K562 (cell line): ENCODE data around the gene SH3D19. TPM values are rescaled to one million over a fixed set of nuclear protein-coding genes. Genes with fewer than 3 reads are reported as not detected.

Experiments
- ATAC-seq: fragments of 200-7000 bp; cut with Tn5 transposase; 3 replicates; pipeline ENCODE4 v1.9.1; 2020; ENCODE audit warnings: moderate library complexity
- BruUV-seq: library from RNA; stranded (reverse); fragments of 400-500 nt; replicated peaks from 2 replicates; lab custom pipeline; 2021; lab: Mats Ljungman, UMichigan
- CTCF ChIA-PET: fragments of 300-600 bp; formaldehyde crosslinking; extraction: SDS; loops from one replicate; lab custom pipeline; 2021; ENCODE audit warnings: low intra/inter-chr PET ratio; lab: Yijun Ruan, JAX
- POLR2A ChIA-PET: fragments of 300-600, 350-650 bp; sonication (Branson Sonifier 250); formaldehyde crosslinking; extraction: SDS; loops from one replicate; lab custom pipeline; 2021; ENCODE audit warnings: antibody characterized with exemption, inconsistent platforms; lab: Yijun Ruan, JAX
- DNase-seq, 4 experiments: peaks; one replicate each; pipeline versions ENCODE4 v3.0.0 to v3.0.0-alpha.2; 2011 to 2018; ENCODE audit warnings: low spot score in 3 of 4, mixed read lengths in 3 of 4; ENCODE audit errors: extremely low read depth in 1 of 4
- FAIRE-seq: peaks from 2 replicates; lab custom pipeline; 2011; peaks lifted over from hg19 to GRCh38; lab: Jason Lieb, UNC
- H2AFZ ChIP-seq: 2 replicates; pipeline ENCODE4 v1.6.0; 2011; ENCODE audit warnings: low read depth, low read length, control low read depth, inconsistent platforms
- H3K27ac ChIP-seq: fragments of 200-600 bp; 3 replicates; pipeline ENCODE4 v1.8.0; 2011; ENCODE audit warnings: low read depth, mild to moderate bottlenecking, control low read depth, inconsistent platforms, low read length, moderate library complexity, mixed read lengths; ENCODE audit errors: extremely low read depth
- H3K27me3 ChIP-seq, 2 experiments: fragments of 300-600 bp in 1 of 2; 2 replicates in 1 of 2; 3 replicates in 1 of 2; pipeline versions ENCODE4 v1.6.0 to v1.8.0; 2011; ENCODE audit warnings: inconsistent platforms in 2 of 2, low read length in 2 of 2, mild to moderate bottlenecking in 1 of 2, mixed read lengths in 1 of 2, moderate library complexity in 1 of 2; ENCODE audit not compliant: control insufficient read depth in 2 of 2, insufficient read depth in 2 of 2
- H3K36me3 ChIP-seq: fragments of 300-600 bp; 3 replicates; pipeline ENCODE4 v1.8.0; 2011; ENCODE audit warnings: mild to moderate bottlenecking, low read length, inconsistent platforms; ENCODE audit not compliant: control insufficient read depth, insufficient read depth
- H3K4me1 ChIP-seq, 2 experiments: fragments of 200-600 bp in 1 of 2; replicated peaks in 1 of 2; 2 replicates in 1 of 2; 3 replicates in 1 of 2; pipeline versions ENCODE4 v1.5.1 to v1.8.0; 2011; ENCODE audit warnings: inconsistent platforms in 2 of 2, low read length in 2 of 2, mild to moderate bottlenecking in 1 of 2, mixed read lengths in 1 of 2, moderate library complexity in 1 of 2; ENCODE audit not compliant: control insufficient read depth in 2 of 2, insufficient read depth in 2 of 2
- H3K4me2 ChIP-seq: 2 replicates; pipeline ENCODE4 v1.6.1; 2011; ENCODE audit warnings: low read length, control low read depth, inconsistent platforms, mixed read lengths; ENCODE audit not compliant: insufficient read depth
- H3K4me3 ChIP-seq: fragments of 200-600 bp; sonication (generic), shearing (Covaris generic); 2 replicates; pipeline ENCODE4 v1.5.1; 2016; ENCODE audit warnings: control low read depth, inconsistent platforms
- H3K79me2 ChIP-seq: fragments of 200-600 bp; 3 replicates; pipeline ENCODE4 v1.8.0; 2011; ENCODE audit warnings: low read length, inconsistent platforms; ENCODE audit not compliant: control insufficient read depth, insufficient read depth
- H3K9ac ChIP-seq, 2 experiments: 2 replicates each; pipeline versions ENCODE4 v1.6.0 to v1.6.1; 2011; ENCODE audit warnings: low read depth in 2 of 2, low read length in 2 of 2, control low read depth in 1 of 2, inconsistent platforms in 1 of 2, mild to moderate bottlenecking in 1 of 2, mixed read lengths in 1 of 2; ENCODE audit not compliant: insufficient read depth in 1 of 2
- H3K9me1 ChIP-seq: one replicate; pipeline ENCODE4 v1.6.0; 2011; ENCODE audit warnings: inconsistent platforms, mild to moderate bottlenecking, low read length, moderate library complexity; ENCODE audit not compliant: control insufficient read depth, insufficient read depth
- H3K9me3 ChIP-seq: replicated peaks from 2 replicates; pipeline ENCODE4 v1.5.1; 2011; ENCODE audit warnings: low read depth, low read length, inconsistent platforms; ENCODE audit not compliant: control insufficient read depth, insufficient read depth
- H4K20me1 ChIP-seq: replicated peaks from 2 replicates; pipeline ENCODE4 v1.6.1; 2011; ENCODE audit warnings: low read length, inconsistent platforms, mixed read lengths; ENCODE audit not compliant: control insufficient read depth, insufficient read depth
- ARID4B ChIP-seq: sonication (generic); formaldehyde crosslinking; IDR thresholded peaks from 2 replicates; pipeline ENCODE4 v1.8.0; 2022; ENCODE audit warnings: mild to moderate bottlenecking, missing genetic modification reagents
- BMI1 ChIP-seq: fragments of 150-350 bp; IDR thresholded peaks from 2 replicates; pipeline ENCODE4 v1.6.1; 2014; ENCODE audit warnings: low read length
- CREB1 ChIP-seq, 2 experiments: sonication (generic) in 1 of 2; formaldehyde crosslinking in 1 of 2; IDR thresholded peaks; 2 replicates each; pipeline versions ENCODE4 v1.6.1 to v1.8.0; 2012 to 2022; ENCODE audit warnings: inconsistent platforms in 1 of 2, mild to moderate bottlenecking in 1 of 2, missing genetic modification reagents in 1 of 2, moderate library complexity in 1 of 2
- ELF1 ChIP-seq: fragments of 200-800 bp; sonication (Bioruptor generic); IDR thresholded peaks from 2 replicates; pipeline ENCODE4 v1.6.1; 2016; ENCODE audit warnings: missing genetic modification characterization, missing compliant biosample characterization
- GTF2F1 ChIP-seq: IDR thresholded peaks from 2 replicates; pipeline ENCODE4 v1.6.1; 2011; ENCODE audit warnings: low read depth, low read length, improper control_type of control experiment
- HNRNPUL1 ChIP-seq: fragments of 200-400 bp; formaldehyde crosslinking; IDR thresholded peaks from 2 replicates; pipeline ENCODE4 v1.6.1; 2017; ENCODE audit warnings: low read length
- MAZ ChIP-seq, 2 experiments: fragments of 450-650 bp in 1 of 2; sonication (generic) in 1 of 2; formaldehyde crosslinking; IDR thresholded peaks in 1 of 2; conservative IDR thresholded peaks in 1 of 2; 2 replicates each; pipeline versions ENCODE4 v1.4.0 to v1.5.0; 2020; ENCODE audit warnings: mild to moderate bottlenecking in 1 of 2, missing genetic modification reagents in 1 of 2
- MCM7 ChIP-seq, 2 experiments: fragments of 450-650 bp; IDR thresholded peaks; 2 replicates each; pipeline ENCODE4 v1.6.1; 2016 to 2018
- NFYB ChIP-seq: IDR thresholded peaks from 2 replicates; pipeline ENCODE4 v1.6.1; 2011; ENCODE audit warnings: mild to moderate bottlenecking, moderate library complexity; ENCODE audit not compliant: insufficient read length; ENCODE audit errors: extremely low read depth
- THAP7 ChIP-seq: fragments of 250-450 bp; sonication (Bioruptor Pico); IDR thresholded peaks from 2 replicates; pipeline ENCODE4 v1.5.0; 2021
- ZC3H8 ChIP-seq: fragments of 450-650 bp; IDR thresholded peaks from 2 replicates; pipeline ENCODE4 v1.6.1; 2017
- WGBS: fragments of 100-300 bp; shearing (Covaris generic); methylation state at CpG from one replicate; pipeline ENCODE4 v1.1.6; 2016; ENCODE audit warnings: low coverage, mixed read lengths; ENCODE audit not compliant: insufficient coverage; ENCODE audit errors: missing lambda C conversion rate; 5-methylcytosine and 5-hydroxymethylcytosine counted together
- in situ Hi-C: fragments of 300-500 bp; cut with MboI; formaldehyde crosslinking; loops from 4 replicates; pipeline ENCODE4 v1.15.0; 2018; ENCODE audit warnings: inconsistent platforms, mixed read lengths
- intact Hi-C: fragments of 100-400 bp; cut with micrococcal nuclease; formaldehyde crosslinking; loops from 2 replicates; pipeline ENCODE4 v1.14.2; 2022
- polyA plus RNA-seq, 8 experiments: library from polyadenylated mRNA; depleted of rRNA in 4 of 8; stranded (reverse) in 5 of 8; unstranded in 3 of 8; fragments of >200 nt; fragmentation: Nextera tagmentation in 2 of 8; fragmentation: Illumina TruSeq in 1 of 8; extraction: Ambion mirVana in 2 of 8; extraction: Trizol in 1 of 8; gene quantifications; 2 replicates each; pipeline versions ENCODE4 v1.2.1 to v1.2.3, GENCODE V29; 2011 to 2014; ENCODE audit warnings: inconsistent platforms in 1 of 8, missing spikeins in 1 of 8
- total RNA-seq, 7 experiments: library from RNA; depleted of rRNA in 6 of 7; stranded (reverse); fragments of >200 nt in 6 of 7; fragmentation: Illumina TruSeq in 2 of 7; extraction: Trizol in 2 of 7; gene quantifications; 2 replicates each; pipeline versions ENCODE4 v1.2.1 to v1.2.3, GENCODE V29; 2011 to 2021; ENCODE audit warnings: low replicate concordance in 1 of 7
- TF ChIP-seq, protein P1 (sequence below): fragments of 250-450 bp; sonication (Bioruptor Pico); IDR thresholded peaks from 2 replicates; pipeline ENCODE4 v1.5.0; 2021
- TF ChIP-seq, protein P2 (sequence below): fragments of 250-450 bp; sonication (Bioruptor Pico); IDR thresholded peaks from 2 replicates; pipeline ENCODE4 v1.8.0; 2021; ENCODE audit warnings: moderate library complexity, mild to moderate bottlenecking, inconsistent platforms

Gene SH3D19
- total and polyA plus RNA-seq, 9 of the 15 experiments (the other 6 are each of a cell fraction or from before 2014, with no cell fraction given) = 0.42 to 2.2 (median 1.1) TPM; not detected in 6

DNA sequence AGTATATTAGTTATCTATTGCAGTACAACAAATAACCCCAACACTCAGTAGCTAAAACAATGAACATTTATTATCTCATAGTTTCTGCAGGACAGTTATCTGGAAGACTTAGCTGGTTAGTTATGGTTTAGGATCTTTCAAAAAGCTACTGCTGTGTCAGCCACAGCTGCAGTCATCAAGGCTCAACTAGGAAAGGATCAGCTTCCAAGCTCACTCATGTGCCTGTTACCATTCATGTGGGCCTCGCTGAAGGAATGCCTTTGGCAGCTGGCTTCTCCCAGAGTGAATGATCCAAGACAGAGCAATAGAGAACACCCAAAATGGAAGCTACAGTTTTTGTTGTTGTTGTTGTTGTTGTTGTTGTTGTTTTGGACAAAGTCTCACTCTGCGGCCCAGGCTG is 62.0 kb downstream of the SH3D19 start:
- Histone ChIP-seq H3K4me3 (no peak overlapping the region), H3K27ac (no peak overlapping the region), H3K9me1 (no peaks in the 10 kb centered on the region), H3K36me3 (no peaks in the 10 kb centered on the region), H2AFZ (no peak overlapping the region), H3K4me1 (no peaks in the 10 kb centered on the region), H3K79me2 (no peaks in the 10 kb centered on the region), H3K9ac (no peak overlapping the region), H4K20me1 (no peaks in the 10 kb centered on the region; the same call in 1 of the 2 replicates), H3K4me2 (no peak overlapping the region), H3K27me3 (peaks cover 0 to 8% of the 10 kb centered on the region in 2 experiments; a peak in 1 of 5 replicates), H3K9me3 (no peaks in the 10 kb centered on the region)
- DNase-seq (no peak), ATAC-seq (no peak), FAIRE-seq (no peak)
- in situ Hi-C loops (no loop called here), intact Hi-C loops (no loop called here)
- no TSS peak for BruUV-seq
- POLR2A ChIA-PET = interaction anchor here (0.6 to 1.1 kb wide), 3 partner anchors 12 to 16 kb away, joined by 3 to 4 read pairs (median 3); no protein-coding TSS in a partner anchor
- 6% methylated on average over 2 of the region's 2 CpGs for WGBS
- CTCF ChIA-PET = no interaction called here
- TF ChIP-seq CREB1 (IDR thresholded peaks at IDR 0.05) (no peak), CREB1 (CRISPR knock-in tag; IDR thresholded peaks at IDR 0.05) (no peak), NFYB (no peak), ELF1 (no peak), MCM7 (IDR thresholded peaks at IDR 0.05) (no peak), THAP7 (CRISPR knock-in tag) (no peak), HNRNPUL1 (no peak), BMI1 (no peak), ZC3H8 (no peak), ARID4B (CRISPR knock-in tag) (no peak), GTF2F1 (no peak), MAZ (CRISPR knock-in tag; conservative IDR thresholded peaks at IDR 0.05 in 1 of 2, IDR thresholded peaks at IDR 0.05 in 1 of 2) (no peak)
- TF ChIP-seq, protein P1, sequence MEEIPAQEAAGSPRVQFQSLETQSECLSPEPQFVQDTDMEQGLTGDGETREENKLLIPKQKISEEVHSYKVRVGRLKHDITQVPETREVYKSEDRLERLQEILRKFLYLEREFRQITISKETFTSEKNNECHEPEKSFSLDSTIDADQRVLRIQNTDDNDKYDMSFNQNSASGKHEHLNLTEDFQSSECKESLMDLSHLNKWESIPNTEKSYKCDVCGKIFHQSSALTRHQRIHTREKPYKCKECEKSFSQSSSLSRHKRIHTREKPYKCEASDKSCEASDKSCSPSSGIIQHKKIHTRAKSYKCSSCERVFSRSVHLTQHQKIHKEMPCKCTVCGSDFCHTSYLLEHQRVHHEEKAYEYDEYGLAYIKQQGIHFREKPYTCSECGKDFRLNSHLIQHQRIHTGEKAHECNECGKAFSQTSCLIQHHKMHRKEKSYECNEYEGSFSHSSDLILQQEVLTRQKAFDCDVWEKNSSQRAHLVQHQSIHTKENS (CRISPR knock-in tag) = no peak
- TF ChIP-seq, protein P2, sequence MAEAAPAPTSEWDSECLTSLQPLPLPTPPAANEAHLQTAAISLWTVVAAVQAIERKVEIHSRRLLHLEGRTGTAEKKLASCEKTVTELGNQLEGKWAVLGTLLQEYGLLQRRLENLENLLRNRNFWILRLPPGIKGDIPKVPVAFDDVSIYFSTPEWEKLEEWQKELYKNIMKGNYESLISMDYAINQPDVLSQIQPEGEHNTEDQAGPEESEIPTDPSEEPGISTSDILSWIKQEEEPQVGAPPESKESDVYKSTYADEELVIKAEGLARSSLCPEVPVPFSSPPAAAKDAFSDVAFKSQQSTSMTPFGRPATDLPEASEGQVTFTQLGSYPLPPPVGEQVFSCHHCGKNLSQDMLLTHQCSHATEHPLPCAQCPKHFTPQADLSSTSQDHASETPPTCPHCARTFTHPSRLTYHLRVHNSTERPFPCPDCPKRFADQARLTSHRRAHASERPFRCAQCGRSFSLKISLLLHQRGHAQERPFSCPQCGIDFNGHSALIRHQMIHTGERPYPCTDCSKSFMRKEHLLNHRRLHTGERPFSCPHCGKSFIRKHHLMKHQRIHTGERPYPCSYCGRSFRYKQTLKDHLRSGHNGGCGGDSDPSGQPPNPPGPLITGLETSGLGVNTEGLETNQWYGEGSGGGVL (CRISPR knock-in tag) = no peak
